PFSK-1 (cell line): Measurements from ENCODE around the gene GAMT.

ENCODE experiments used
- FOXP2 ChIP-seq: optimal IDR thresholded peaks from 2 replicates; pipeline ENCODE3; 2011; ENCODE audit warnings: borderline replicate concordance, control low read depth, inconsistent platforms; ENCODE audit not compliant: insufficient read depth; ENCODE audit errors: extremely low read length, extremely low read depth
- POLR2AphosphoS5 ChIP-seq: IDR thresholded peaks from 2 replicates; pipeline ENCODE4 v1.6.1; 2012; ENCODE audit warnings: low read depth, mild to moderate bottlenecking, control low read depth, low read length, moderate library complexity
- SIN3A ChIP-seq: IDR thresholded peaks from 2 replicates; pipeline ENCODE4 v1.6.1; 2012; ENCODE audit warnings: mild to moderate bottlenecking, low read length, moderate library complexity, borderline replicate concordance; ENCODE audit not compliant: insufficient read depth
- TAF1 ChIP-seq: IDR thresholded peaks from 2 replicates; pipeline ENCODE4 v1.6.1; 2012; ENCODE audit warnings: low read length, control low read depth, borderline replicate concordance; ENCODE audit not compliant: insufficient read depth
- TF ChIP-seq, protein P1 (sequence below), 2 experiments: IDR thresholded peaks; 2 replicates each; pipeline versions ENCODE4 v1.6.1 to v1.8.0; 2011 to 2012; ENCODE audit warnings: low read depth in 2 of 2, low read length in 2 of 2, control low read depth in 1 of 2, inconsistent platforms in 1 of 2, mild to moderate bottlenecking in 1 of 2, moderate library complexity in 1 of 2; ENCODE audit not compliant: insufficient read depth in 1 of 2

Gene GAMT

DNA sequence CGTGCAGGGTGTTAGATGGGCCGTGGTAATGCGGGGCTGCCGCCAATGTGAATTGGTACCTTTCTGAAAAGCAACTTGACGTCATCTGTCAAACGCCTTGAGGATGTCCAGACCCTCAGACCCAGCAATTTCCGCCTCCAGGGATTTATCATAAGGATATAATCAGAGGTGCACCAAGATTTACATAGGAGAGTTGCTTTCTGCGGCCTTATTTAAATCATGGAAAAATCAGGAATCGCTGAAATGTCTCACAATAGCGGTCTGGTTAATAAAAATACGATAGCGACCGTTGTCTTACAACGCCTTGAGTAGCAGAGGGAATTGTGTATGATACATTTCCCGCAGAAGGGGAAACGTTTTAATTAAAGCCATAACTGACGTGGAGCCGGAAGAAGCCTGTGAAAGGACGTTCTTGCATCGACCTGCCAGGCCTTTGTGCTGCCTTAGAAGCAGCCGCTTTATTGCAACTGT, 49.9 kb downstream of the GAMT start:
- TF ChIP-seq FOXP2 (no peak), SIN3A (no peak), POLR2AphosphoS5 (no peak), TAF1 (no peak)
- TF ChIP-seq, protein P1, sequence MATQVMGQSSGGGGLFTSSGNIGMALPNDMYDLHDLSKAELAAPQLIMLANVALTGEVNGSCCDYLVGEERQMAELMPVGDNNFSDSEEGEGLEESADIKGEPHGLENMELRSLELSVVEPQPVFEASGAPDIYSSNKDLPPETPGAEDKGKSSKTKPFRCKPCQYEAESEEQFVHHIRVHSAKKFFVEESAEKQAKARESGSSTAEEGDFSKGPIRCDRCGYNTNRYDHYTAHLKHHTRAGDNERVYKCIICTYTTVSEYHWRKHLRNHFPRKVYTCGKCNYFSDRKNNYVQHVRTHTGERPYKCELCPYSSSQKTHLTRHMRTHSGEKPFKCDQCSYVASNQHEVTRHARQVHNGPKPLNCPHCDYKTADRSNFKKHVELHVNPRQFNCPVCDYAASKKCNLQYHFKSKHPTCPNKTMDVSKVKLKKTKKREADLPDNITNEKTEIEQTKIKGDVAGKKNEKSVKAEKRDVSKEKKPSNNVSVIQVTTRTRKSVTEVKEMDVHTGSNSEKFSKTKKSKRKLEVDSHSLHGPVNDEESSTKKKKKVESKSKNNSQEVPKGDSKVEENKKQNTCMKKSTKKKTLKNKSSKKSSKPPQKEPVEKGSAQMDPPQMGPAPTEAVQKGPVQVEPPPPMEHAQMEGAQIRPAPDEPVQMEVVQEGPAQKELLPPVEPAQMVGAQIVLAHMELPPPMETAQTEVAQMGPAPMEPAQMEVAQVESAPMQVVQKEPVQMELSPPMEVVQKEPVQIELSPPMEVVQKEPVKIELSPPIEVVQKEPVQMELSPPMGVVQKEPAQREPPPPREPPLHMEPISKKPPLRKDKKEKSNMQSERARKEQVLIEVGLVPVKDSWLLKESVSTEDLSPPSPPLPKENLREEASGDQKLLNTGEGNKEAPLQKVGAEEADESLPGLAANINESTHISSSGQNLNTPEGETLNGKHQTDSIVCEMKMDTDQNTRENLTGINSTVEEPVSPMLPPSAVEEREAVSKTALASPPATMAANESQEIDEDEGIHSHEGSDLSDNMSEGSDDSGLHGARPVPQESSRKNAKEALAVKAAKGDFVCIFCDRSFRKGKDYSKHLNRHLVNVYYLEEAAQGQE (IDR thresholded peaks at IDR 0.05; ENCODE audit: insufficient read depth in 1 of 2, low read depth in 2 of 2, low read length in 2 of 2), result no peak

DNA sequence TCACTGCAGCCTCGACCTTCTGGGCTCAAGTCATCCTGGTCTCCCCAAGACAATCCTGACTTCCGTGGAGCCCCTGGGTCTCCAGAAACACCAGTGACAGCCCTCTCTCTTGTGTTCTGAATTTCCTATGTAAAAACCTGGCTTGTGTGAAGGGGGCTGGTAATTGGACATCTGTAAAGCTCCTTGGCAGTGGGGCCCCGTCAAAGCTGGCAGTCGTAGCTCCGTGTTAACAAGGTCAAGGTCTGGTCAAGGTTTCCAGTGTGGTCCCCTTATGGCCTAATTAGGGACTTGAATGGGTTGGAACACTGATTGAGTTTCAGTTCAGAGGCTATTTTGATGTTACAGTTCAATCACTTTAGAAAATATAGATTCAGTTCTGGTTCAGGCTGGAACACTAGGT, 50.5 kb downstream of the GAMT start:
- TF ChIP-seq FOXP2, result no peak
- no peak for TF ChIP-seq SIN3A
- TF ChIP-seq, protein P1 (IDR thresholded peaks at IDR 0.05; ENCODE audit: insufficient read depth in 1 of 2, low read depth in 2 of 2, low read length in 2 of 2), result no peak
- TF ChIP-seq POLR2AphosphoS5, result no peak
- no peak for TF ChIP-seq TAF1

DNA sequence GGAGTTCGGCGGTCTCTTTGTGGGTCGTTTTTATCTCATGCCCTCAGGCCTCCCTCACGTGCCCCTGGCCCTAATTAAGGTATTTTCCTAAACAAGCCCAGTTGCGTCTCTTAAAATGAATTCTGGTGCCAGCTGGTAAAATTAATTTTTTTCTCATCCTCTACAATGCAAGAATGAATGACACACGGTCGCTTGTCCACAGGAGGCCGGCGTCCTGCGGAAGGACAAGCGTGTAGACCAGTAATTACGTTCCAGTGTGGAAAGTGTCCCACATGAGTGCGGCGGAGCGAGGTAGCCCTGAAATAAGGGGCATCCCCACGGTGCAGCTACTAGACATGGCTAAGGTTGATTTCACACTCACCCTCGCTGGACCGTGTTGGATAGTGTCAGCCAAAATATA, 52.1 kb downstream of the GAMT start:
- TF ChIP-seq TAF1 (no peak), POLR2AphosphoS5 (no peak), FOXP2 (no peak), SIN3A (no peak)
- TF ChIP-seq, protein P1 (IDR thresholded peaks at IDR 0.05; ENCODE audit: insufficient read depth in 1 of 2, low read depth in 2 of 2, low read length in 2 of 2), result no peak
